OCI-LY3 (cell line): ENCODE data around the gene PPP1R2B.

Experiments used
- EZH2phosphoT487 ChIP-seq: fragments of 200-600 bp; shearing (Covaris generic); IDR thresholded peaks from 2 replicates; pipeline ENCODE4 v1.6.1; 2018; ENCODE audit warnings: antibody characterized with exemption, mixed run types, low read depth
- TF ChIP-seq, protein P1 (sequence below): fragments of 200-600, 300-600 bp; sonication (generic); IDR thresholded peaks from 2 replicates; pipeline ENCODE4 v1.5.1; 2014; ENCODE audit warnings: antibody characterized with exemption, low read length, low read depth

DNA sequence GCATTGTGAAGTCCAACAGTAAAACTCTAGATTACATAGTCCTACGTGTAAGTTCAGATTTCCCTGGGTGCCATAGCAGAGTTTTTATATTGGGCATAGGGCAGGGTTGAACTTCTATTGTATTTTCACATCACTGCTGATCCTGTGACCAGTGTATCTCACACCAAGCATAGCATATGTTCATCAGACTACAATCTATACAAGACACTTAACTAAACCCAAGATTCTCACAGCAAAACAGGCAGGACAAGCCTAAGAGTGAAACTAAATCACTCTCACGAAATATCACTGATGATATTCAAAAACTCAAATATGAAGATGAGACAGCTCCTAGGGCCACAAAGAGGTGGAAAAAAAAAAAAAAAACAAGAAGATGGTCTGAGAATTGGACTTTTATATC is 3.2 kb upstream of the PPP1R2B start:
- TF ChIP-seq, protein P1, sequence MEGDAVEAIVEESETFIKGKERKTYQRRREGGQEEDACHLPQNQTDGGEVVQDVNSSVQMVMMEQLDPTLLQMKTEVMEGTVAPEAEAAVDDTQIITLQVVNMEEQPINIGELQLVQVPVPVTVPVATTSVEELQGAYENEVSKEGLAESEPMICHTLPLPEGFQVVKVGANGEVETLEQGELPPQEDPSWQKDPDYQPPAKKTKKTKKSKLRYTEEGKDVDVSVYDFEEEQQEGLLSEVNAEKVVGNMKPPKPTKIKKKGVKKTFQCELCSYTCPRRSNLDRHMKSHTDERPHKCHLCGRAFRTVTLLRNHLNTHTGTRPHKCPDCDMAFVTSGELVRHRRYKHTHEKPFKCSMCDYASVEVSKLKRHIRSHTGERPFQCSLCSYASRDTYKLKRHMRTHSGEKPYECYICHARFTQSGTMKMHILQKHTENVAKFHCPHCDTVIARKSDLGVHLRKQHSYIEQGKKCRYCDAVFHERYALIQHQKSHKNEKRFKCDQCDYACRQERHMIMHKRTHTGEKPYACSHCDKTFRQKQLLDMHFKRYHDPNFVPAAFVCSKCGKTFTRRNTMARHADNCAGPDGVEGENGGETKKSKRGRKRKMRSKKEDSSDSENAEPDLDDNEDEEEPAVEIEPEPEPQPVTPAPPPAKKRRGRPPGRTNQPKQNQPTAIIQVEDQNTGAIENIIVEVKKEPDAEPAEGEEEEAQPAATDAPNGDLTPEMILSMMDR, result no peak
- no peak for TF ChIP-seq EZH2phosphoT487
